Measurements from ENCODE around the gene INPP4B.
A peak's percentile ranks its signal among the peaks of the same experiment; 100 is the strongest.

Gene INPP4B

DNA sequence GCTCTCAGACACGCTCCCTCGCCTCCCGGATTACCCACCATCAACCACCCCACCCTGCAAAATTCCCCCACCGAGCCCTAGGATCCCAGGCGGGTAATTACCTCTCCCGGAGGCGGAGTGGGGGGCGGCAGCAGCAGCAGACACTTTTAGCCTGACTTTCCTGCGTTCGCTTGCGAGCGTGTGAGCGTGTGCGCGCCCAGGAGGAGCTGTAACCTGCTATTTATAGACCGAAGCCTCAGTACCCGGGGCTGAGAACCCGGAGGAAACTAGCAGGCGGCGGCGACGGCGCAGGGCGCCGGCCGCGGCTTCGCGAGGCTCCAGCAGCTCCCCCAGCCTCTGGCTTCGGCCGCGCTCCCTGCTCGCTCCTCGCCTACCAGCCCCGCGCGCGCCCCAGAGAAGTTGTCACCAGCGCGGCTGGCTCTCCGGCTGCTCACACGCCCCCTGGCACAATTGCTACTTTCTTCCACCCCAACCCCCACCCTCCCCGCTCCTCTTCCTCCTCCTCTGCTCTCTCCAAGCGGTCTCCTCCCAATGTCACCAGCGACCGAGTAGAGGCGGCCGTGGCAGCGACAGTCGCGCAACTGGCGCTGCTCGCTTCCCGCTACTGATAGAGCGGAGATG is at the start of gene INPP4B:
Gene INPP4B, minus strand, starts transcription at position 194 of the 621 bp plus-strand sequence.
- DNase-seq = peak; percentile 67

DNA sequence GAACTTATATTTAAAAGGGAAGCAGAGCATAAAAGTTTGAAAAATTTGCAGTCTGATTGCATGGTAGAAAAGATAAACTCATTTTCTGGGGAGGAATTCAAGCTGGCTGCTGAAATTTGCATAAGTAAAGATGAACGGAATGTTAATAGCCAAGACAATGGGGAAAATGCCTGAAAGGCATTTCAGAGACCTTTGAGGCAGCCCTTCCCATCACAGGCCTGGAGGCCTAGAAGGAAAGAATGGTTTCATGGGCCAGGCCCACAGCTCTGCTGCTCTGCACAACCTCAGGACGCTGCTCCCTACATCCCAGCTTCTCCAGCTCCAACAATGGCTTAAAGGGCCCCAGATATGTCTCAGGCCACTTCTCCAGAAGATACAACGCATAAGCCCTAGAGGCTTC is 46.9 kb upstream of the INPP4B start:
- DNase-seq = no peak

DNA sequence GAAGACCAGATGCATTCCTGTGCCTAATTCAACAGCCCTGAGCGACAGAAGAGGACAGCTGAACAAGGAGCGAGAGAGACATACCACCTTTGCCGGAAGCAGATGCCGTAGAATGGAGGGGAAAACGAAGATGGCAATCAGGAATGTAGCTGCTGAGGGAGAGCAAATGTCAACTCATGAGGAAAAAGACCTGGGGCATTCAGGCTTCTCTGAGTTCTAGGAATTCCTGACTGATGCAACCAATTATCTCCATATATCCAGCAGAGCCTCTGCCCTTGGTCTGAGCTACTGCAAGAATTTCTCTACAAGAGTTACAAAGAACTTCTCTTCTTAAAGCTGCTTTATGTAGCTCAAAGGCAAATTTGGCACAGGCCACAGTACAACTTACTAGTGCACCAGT is 40.5 kb upstream of the INPP4B start:
- no peak for DNase-seq

DNA sequence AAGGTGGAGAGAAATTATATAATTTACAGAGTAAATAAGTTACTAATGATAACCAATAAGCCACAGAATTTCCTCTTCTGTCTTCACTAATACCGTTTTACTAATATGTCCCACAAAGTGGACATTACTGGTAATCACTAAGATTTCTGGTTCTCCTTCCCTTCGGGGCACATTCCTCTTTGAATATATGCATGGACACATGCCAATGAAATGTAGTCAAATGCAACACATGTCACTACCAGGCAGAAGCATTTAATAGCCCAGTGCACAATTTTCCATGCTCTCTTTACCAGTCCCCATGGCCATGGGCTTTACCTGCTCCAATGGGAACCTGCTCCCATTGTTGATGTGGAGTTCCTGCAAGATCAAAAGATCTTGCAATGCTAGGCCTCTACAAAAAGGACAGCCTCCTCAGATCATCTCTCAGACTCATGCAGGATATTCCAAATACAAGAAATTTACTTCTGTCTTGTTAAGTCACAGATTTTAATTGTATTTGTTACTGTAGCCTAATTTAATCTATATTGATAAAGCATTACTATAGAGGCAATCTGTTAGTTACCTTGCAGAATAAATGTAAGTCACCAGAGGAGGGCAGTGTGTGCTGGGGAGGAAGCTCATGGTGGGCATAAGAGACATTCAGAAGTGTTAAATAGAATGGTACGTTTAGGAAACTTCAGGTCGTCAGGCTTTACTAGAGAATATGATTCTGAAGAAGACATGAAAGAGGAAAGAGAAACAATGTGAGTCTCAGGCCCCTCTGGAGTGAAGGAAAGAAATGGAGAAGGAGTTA is 37.1 kb upstream of the INPP4B start:
- DNase-seq = peak; percentile 41

DNA sequence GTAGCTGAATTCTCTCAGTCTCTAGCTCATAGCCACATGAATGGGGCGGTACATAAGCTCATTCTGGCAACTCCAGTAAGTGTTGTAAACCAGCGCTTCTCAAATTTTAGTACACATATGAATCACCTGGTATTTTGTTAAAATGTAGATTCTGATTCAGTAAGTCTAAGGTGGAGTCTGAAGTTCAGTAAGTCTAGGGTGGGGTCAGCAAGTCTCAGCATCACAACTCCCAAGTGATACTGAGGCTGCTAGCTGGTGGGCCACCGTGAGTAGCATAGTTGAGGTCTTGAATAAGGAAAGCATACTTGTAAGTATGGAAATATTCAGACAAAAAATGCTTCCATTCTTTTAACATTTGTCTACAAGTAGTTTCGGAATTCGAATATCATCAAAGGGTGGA is 36.1 kb upstream of the INPP4B start:
- no peak for DNase-seq

DNA sequence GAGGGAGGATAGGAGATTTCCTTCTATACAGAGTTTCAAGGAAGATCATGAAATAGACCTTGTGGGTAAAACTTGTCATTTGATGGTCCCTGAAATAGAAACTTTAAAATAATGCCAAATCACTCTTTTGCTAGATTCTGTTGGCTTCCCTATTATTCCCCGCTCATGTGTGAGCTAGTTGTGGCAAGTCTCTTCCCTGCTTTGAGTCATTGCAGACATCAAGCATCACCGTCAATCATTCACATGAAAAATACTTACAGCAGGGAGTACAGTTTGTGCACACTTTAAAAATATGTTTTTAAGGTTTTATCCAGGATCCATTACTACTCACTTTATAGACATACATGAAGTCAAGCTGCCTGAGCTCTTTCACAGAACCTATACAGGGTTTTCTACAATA is 35.2 kb upstream of the INPP4B start:
- no peak for DNase-seq

DNA sequence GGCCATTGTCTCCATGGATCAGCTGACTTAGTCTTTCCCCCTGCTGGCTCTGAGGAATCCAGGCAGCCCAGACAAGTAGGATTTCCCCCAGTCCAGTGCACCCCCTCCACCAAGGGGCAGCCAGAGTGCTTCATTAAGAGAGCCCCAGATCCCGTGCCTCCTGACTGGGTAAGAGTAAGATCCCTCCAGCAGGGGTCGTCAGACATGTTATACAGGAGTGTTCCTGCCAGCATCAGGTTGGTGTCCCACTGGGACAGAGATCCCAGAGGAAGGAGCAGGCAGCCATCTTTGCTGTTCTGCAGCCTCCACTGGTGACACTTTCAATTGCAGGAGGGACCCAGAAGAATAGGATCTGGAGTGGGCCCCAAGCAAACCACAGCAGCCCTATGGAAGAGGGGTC is 29.0 kb upstream of the INPP4B start:
- no peak for DNase-seq

DNA sequence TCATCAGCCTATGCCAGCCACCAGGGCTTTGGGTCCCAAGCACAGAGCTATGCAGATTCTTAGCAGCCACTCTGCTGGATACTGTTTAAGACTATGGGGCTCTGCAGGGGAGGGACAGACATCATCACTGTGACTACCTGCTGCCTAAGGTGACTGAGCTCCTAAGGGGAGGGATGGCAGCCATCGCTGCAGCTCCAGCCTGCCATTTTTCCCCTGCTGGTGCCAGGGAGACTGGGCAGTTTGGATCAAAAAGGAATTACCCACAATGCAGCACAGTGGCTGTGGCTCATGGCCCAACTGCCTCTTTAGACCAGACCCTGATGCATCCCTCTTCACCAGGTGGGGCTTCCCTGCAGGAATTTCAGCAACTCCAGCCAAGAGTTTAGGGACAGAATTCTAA is 28.6 kb upstream of the INPP4B start:
- no peak for DNase-seq

DNA sequence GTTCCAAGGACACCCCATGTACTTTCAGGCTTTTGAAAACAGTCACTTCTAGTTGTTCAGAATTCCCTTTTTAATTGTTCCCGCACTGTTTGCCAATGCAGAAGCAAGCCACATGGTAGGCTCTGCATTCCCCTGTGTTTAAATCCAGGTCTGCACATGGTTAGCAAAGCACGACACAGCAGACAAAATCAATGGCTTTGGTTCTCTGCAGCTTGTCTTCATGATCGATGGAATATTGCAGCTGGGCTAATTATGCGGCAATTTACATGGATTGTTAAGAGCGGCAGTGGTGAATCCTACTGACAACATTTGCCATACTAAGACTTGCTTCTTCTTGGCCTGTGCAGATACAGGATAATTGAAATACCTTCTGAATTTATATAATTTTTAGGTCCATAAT is 20.6 kb upstream of the INPP4B start:
- no peak for DNase-seq

DNA sequence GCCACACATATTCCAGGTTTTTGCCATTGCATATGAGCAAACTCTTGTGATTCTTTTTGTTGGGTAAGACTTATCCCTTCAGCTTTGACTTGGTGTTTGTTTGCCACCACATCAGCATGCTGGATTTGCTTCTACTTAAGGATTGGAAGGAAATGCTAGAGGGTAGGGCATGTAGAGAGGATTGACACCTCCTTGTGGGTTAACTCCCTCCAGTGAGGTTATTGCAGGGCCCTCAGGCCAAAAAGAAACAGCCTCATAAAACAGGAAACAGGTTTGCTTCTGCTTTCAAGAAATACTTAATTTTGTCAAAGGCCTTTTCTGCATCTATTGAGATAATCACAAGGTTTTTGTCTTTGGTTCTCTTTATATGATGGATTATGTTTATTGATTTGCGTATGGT is 15.2 kb upstream of the INPP4B start:
- no peak for DNase-seq

DNA sequence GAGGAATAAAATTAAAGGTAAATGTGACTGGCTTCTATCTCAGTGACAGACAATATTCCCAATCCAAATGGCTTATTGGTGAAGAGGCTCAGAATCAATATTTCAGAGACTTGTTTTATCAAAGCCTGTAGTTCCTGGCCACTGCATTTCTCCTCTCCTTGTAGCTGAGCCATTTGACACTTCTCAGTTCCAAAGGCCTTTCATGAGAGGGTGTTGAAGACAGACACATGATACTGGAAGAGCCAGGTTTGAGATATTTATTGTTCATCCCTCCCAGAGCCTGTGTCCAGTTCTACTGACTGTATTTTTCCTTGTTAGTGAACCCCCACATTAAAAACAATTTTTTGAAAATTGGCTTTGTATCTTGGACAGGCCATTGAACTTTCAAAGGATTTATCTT is 12.9 kb upstream of the INPP4B start:
- DNase-seq = no peak

DNA sequence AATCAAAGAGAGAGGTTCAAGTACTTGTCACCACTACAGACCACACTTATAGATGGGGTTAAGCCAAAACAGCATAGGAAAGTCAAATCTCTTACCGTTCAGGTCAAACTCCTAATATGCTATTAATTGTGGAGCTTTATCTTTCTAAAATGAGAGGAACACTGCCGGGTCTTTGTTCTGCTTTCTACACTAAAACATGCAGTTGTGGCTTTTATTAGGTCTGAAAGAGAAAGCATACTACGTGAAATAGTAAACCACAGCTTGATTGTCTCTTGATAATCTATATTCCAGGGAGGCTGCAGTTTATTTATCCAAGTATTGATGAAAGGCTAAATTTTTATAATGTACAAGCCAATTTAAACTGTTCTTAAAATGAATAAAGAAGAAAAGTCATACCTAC is 12.3 kb upstream of the INPP4B start:
- DNase-seq = peak; percentile 23

DNA sequence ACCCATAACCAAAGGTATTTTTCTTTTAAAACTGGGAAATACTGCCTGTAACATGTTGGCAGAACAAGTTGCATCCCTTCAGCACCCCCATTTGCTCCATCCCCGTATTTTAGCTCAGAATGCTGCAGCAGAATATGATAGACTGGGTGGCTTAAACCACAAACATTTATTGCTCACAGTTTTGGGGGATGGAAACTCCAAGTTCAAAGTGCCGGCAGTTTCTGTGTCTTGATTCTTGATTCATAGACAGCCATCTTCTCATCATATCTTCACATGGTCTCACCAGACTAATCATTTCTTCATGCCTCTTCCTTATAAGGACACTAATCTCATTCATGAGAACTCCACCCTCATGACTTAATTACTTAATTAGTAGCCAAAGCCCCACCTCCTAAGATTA is 10.5 kb upstream of the INPP4B start:
- DNase-seq = no peak

DNA sequence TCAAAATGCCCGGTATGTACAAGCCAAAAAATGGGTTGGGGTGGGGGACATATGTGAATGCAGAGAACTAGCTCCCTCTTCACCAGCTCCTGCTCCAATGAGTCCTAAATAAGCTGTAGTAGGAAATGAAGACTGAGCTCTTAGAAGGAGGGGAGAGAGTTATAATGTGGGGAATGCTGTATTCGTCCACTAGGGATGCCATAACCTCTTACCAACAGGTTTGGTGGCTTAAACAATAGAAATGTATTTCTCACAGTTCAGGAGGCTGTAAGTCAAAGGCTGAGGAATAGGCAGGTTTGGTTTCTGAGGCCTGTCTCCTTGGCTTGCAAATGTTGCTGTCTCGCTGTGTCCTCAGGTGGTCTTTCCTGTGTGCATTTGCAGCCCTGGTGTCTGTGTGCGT is 4.4 kb upstream of the INPP4B start:
- DNase-seq = peak; percentile 44

DNA sequence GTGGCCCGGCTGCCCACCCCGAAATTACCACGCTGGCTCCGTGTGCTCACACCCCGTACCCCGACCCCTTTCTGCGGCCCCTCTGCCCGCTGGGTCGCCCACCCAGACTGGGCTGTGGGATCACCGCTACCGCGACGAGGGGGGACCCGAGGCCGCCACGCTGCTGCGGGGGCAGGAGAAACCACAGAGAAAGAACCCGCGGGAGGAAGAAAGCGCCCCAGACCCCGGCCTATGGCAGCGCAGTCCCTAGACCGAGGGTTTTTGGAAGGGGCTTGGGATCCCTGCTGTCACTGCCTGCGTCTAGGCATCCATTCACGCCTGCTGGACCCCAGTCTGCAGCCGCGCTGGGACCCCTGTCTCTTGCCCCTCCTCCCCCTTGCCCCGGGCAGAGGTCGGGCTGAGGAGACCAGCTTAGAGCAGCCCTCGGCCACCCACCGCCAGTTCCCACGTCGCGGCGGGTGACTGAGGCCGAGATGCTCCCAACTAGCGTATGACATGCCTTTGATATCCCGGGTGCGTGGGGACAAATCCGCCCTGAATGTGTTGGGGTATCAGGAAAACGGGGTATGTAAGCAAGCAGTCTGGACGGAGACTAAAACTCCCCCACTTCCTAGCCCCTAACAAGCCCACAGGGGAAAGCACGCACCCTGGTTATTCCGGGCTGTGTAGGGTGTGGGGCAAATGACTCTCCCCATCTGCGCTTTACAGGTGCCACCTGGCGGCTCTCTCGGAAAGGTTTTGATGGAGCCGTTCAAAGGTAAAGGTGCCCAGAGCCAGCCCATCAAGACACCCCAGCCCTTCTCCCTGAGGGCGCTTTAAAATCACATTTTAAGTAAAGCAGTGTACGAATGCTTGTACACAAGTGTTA is 862 bp upstream of the INPP4B start:
- DNase-seq = peak; percentile 65

DNA sequence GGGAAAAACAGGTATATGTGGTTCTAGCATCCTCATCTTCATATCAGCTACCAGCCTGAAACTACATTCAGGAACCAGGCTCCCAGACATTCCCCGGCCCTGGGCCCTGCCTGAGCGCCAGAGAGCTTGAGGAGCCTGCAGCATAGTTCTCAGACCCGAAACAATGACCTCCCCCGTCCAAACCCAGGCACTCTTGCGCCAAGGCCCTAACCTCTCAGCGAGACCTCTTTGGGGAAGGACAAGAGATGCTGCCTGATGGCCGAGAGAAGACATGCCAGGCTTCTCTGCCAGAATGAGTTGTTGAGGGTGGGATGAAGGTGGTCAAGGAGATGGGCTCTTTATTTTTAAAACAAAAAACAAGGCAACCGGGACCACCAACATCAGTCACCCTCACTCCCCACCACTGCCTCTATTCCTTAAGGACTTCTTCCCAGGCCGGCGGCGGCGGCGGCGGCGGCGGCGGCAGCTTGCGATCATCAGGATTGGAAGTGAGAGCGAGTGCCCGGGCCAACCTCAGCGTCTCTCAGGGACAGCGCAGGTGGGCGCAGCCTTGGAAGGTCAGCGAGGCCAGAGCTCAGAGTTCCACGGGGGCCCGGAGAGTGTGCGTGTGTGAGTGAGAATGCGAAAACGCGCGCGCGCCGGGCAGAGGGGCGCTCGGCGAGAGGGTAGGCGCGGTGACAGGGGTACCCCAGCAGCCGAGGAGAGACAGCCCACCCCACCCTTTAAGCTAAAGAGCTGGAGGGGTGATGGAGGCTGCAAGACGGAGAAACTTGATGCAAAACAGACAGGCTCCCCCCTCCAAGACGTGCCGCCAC is 601 bp downstream of the INPP4B start:
- DNase-seq = peak; percentile 31

DNA sequence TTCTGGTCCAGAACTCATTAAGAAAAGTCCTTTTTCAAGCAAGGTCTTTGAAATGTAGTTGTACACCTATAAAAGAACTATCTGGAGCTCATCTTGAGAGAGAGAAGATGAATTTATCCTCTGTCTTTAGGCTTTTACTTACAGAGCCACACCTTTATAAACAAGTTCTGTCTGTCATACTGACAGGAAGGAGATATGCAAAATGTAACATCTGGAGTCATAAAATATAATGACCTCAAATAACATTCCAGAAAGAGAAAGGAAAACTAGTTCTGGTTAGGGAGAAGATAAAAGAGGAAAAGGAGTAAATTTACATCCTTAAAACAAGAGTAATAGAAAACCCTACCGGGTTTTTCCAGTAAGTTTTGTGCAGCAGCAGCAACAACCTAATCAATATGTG is 1.3 kb downstream of the INPP4B start:
- DNase-seq = no peak

DNA sequence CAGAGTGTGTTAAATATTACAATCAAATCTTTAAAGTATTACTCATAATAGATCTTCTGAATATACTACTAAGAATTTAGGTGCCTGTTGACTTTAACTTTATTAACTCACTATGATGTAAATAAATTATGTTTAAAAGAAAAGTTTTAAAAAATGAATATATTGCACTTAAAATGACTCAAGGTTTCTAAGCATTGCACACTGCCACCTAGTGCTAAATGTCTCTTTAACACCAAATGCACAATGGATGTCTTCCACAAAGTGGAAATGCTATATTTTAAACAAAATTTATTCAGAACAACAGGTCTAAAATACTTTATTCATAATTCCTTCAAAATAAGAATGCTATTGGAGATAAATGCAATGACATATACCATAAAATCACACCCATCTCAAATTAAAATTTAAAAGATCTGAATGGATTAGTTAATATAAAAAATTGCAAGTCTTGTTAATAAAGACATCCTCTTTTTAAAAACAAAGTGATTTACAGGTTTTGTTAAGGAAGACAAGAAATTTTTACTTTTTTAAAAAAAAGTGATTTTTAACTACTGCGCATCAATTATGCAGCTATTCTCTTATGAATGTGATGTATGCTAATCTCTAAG is 5.5 kb downstream of the INPP4B start:
- peak; percentile 74 for DNase-seq

DNA sequence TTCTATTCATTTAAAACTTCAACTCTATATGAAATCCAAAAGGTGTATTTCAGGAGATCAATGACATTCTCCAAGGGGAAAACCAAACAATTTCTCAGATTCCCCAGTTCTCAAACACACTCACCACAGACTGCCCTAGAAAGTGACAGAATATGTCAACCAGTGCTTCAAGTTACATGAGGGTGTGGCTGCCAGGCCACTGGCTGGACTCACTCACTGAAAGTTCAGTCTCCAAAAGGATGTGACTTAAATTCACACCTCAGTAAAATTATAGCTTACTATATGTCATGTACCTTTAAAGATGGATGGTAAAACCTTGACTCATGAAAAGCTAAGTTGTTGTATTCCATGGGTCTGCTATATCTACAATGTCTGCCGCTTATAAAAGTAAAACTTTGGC is 7.3 kb downstream of the INPP4B start:
- DNase-seq = no peak

DNA sequence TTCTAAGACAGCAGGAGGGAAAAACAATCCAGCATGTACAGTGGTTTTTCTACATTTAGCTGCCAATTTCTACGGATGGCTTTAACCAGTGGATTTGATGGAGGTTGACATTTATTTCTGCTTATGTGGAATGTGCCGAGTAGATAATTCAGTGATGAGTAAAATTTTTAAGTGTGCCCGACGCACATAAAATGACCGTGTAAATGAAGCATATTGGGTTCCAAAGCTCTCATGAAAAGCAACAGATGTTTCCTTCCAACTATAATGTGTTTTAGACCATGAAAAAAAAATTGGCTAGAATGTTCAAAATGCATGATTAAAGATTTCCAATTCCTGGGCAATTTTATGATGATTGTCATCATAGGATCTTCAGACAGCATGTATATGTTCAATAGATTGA is 14.1 kb downstream of the INPP4B start:
- no peak for DNase-seq

DNA sequence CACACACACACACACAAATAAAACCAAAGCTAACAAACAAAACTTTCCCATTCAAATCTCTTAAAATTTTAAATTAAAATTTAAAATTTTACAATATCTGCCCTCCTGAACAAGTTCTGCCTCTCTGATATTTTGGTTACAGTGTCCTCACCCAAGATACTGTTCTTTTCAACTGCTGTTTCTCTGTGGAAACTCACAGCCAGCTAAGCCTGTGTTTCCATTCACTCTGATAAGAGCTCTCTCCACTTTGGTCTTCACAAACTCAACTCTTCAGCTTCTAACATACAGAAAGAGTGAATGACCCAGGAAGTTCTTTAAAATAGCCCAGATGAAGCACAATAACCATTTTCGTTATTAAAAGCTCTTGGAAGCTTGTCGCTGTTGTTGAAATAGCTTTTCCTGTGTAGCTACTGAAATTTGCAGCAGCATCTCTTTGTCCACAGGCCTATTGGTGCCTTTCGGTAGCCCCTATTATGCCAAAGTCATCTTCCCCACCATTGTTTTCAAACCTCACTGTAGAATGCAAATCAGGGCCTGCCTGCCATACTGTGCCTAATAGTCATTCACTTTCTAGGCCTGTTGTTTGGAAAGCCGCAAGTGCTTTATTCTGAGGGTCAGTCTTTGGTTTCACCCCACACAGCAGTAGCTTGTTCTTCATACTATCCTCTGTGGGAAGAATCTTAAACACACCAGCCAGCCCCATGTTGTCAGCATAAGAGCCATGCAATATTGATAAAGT is 19.4 kb downstream of the INPP4B start:
- no peak for DNase-seq

DNA sequence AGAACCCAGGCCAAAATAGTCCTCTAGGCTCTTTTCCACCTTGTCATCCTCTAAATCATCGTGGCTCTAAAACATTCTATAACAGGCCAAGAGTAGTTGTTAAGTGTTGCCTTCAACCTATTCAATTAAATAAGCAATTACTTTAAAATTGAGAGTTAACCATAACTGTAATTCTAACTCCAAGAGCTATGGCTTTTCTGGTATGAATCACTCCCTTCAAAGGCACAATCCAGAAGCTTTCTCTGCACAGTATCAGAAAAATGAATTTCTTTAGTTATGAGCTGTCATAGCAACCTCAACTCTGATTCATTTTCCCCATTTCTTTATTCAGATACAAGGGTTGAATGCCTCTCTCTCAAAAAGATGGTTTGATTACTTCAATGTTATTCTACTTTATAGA is 21.7 kb downstream of the INPP4B start:
- no peak for DNase-seq
